Ovary (tissue), 3 donors: ENCODE data around the gene KIF26A.
"Not testable (repeated sequence)": the region's sequence is repeated elsewhere in the genome, so short reads cannot be mapped to it uniquely, and the experiment has no call there.

Experiments
- POLR2A ChIP-seq: fragments of 450-650 bp; IDR thresholded peaks from one replicate; pipeline ENCODE4 v1.6.1; 2017; ENCODE audit warnings: antibody characterized with exemption, mild to moderate bottlenecking, moderate library complexity
- TF ChIP-seq, protein P1 (sequence below), 3 donors: fragments of 450-650 bp in 2 of 3; fragments of 200-600 bp in 1 of 3; IDR thresholded peaks; one replicate each; pipeline versions ENCODE4 v1.5.1 to v1.8.0; 2016 to 2022; ENCODE audit warnings: antibody characterized with exemption in 3 of 3, mild to moderate bottlenecking in 1 of 3
- donor health status: DM: no; HTN: no; CAD: no.

DNA sequence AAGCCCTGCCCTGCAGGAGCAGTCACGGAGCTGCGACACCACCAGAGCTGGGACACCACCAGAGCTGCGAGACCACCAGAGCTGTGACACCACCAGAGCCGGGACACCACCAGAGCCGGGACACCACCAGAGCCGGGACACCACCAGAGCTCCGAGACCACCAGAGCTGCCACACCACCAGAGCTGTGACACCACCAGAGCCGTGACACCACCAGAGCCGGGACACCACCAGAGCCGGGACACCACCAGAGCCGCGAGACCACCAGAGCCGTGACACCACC is 69.6 kb downstream of the KIF26A start:
- not testable (repeated sequence) for TF ChIP-seq POLR2A
- TF ChIP-seq, protein P1, sequence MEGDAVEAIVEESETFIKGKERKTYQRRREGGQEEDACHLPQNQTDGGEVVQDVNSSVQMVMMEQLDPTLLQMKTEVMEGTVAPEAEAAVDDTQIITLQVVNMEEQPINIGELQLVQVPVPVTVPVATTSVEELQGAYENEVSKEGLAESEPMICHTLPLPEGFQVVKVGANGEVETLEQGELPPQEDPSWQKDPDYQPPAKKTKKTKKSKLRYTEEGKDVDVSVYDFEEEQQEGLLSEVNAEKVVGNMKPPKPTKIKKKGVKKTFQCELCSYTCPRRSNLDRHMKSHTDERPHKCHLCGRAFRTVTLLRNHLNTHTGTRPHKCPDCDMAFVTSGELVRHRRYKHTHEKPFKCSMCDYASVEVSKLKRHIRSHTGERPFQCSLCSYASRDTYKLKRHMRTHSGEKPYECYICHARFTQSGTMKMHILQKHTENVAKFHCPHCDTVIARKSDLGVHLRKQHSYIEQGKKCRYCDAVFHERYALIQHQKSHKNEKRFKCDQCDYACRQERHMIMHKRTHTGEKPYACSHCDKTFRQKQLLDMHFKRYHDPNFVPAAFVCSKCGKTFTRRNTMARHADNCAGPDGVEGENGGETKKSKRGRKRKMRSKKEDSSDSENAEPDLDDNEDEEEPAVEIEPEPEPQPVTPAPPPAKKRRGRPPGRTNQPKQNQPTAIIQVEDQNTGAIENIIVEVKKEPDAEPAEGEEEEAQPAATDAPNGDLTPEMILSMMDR (IDR thresholded peaks at IDR 0.05) = not testable (repeated sequence)
